H1 (cell line): ENCODE results near the gene C20orf173. TPM values are rescaled to one million over a fixed set of nuclear protein-coding genes. Genes with fewer than 3 reads are reported as not detected.

ENCODE experiments used
- CTCF ChIA-PET: fragments of 300-600 bp; sonication (Branson Sonifier 250); formaldehyde crosslinking; loops from one replicate; lab custom pipeline; 2021; ENCODE audit not compliant: partially characterized antibody; lab: Charles Lee
- POLR2A ChIA-PET: fragments of 300-600 bp; sonication (Branson Sonifier 250); formaldehyde crosslinking; loops from one replicate; lab custom pipeline; 2021; ENCODE audit warnings: inconsistent platforms; ENCODE audit not compliant: partially characterized antibody; lab: Charles Lee
- DNase-seq, 2 experiments: peaks; one replicate each; pipeline versions ENCODE4 v3.0.0 to v3.0.0-alpha.2; 2010 to 2022; ENCODE audit warnings: low spot score in 2 of 2, low read depth in 1 of 2, mixed read lengths in 1 of 2
- FAIRE-seq: peaks from 2 replicates; lab custom pipeline; 2011; peaks lifted over from hg19 to GRCh38; lab: Jason Lieb, UNC
- H2AFZ ChIP-seq: 2 replicates; pipeline ENCODE4 v1.8.1; 2012; ENCODE audit warnings: low read length, inconsistent platforms
- H2AK5ac ChIP-seq: 2 replicates; pipeline ENCODE4 v1.6.1; 2013; ENCODE audit warnings: low read depth, low read length
- H2BK120ac ChIP-seq: replicated peaks from 2 replicates; pipeline ENCODE3; 2013; ENCODE audit warnings: low read depth, low read length, inconsistent platforms
- H2BK12ac ChIP-seq: 2 replicates; pipeline ENCODE4 v1.6.1; 2013; ENCODE audit warnings: low read depth, low read length
- H2BK15ac ChIP-seq: 2 replicates; pipeline ENCODE4 v1.6.1; 2013; ENCODE audit warnings: low read length
- H2BK20ac ChIP-seq: 2 replicates; pipeline ENCODE4 v1.6.1; 2013; ENCODE audit warnings: low read length
- H2BK5ac ChIP-seq: 2 replicates; pipeline ENCODE4 v1.6.1; 2013; ENCODE audit warnings: low read depth, low read length
- H3K14ac ChIP-seq: 2 replicates; pipeline ENCODE4 v1.6.1; 2013; ENCODE audit warnings: inconsistent platforms; ENCODE audit not compliant: insufficient read length
- H3K18ac ChIP-seq: 2 replicates; pipeline ENCODE4 v1.6.1; 2013; ENCODE audit warnings: low read length; ENCODE audit errors: extremely low read depth
- H3K23ac ChIP-seq: 2 replicates; pipeline ENCODE4 v1.6.1; 2013; ENCODE audit warnings: inconsistent platforms; ENCODE audit not compliant: insufficient read length
- H3K23me2 ChIP-seq: 2 replicates; pipeline ENCODE4 v1.6.1; 2013; ENCODE audit warnings: low read depth, low read length
- H3K27ac ChIP-seq: 2 replicates; pipeline ENCODE4 v1.6.1; 2011; ENCODE audit warnings: low read depth, low read length, inconsistent platforms
- H3K27me3 ChIP-seq, 4 experiments: replicated peaks in 1 of 4; 1 replicate in 1 of 4; 2 replicates in 3 of 4; pipeline versions ENCODE4 v1.6.1 to v1.8.1; 2011 to 2013; ENCODE audit warnings: low read length in 3 of 4, mild to moderate bottlenecking in 3 of 4, inconsistent platforms in 2 of 4, mixed read lengths in 2 of 4, moderate library complexity in 1 of 4; ENCODE audit not compliant: control insufficient read depth in 3 of 4, insufficient read depth in 3 of 4; ENCODE audit errors: extremely low read depth in 1 of 4
- H3K36me3 ChIP-seq, 4 experiments: 2 replicates each; pipeline versions ENCODE4 v1.6.1 to v1.8.1; 2011 to 2013; ENCODE audit warnings: mild to moderate bottlenecking in 4 of 4, low read length in 3 of 4, moderate library complexity in 2 of 4, control low read depth in 1 of 4, inconsistent platforms in 1 of 4; ENCODE audit not compliant: insufficient read depth in 4 of 4, control insufficient read depth in 2 of 4
- H3K4ac ChIP-seq: replicated peaks from 2 replicates; pipeline ENCODE3; 2013; ENCODE audit warnings: low read length, low read depth, mixed read lengths, inconsistent platforms; ENCODE audit not compliant: insufficient read length
- H3K4me1 ChIP-seq, 4 experiments: replicated peaks in 1 of 4; 1 replicate in 1 of 4; 2 replicates in 3 of 4; pipeline versions ENCODE4 v1.6.1 to v1.8.1; 2011 to 2013; ENCODE audit warnings: low read length in 3 of 4, inconsistent platforms in 2 of 4, mixed read lengths in 1 of 4; ENCODE audit not compliant: insufficient read depth in 4 of 4, control insufficient read depth in 3 of 4
- H3K4me2 ChIP-seq, 2 experiments: 2 replicates each; pipeline versions ENCODE4 v1.6.1 to v1.8.1; 2011 to 2013; ENCODE audit warnings: low read depth in 2 of 2, low read length in 2 of 2, control low read depth in 1 of 2, inconsistent platforms in 1 of 2, mild to moderate bottlenecking in 1 of 2; ENCODE audit not compliant: insufficient read depth in 1 of 2
- H3K4me3 ChIP-seq, 4 experiments: fragments of 200-600, 300-600 bp in 1 of 4; sonication (generic), shearing (Covaris generic), sonication (Bioruptor Twin) in 1 of 4; 2 replicates each; pipeline versions ENCODE4 v1.5.1 to v1.8.1; 2011 to 2016; ENCODE audit warnings: low read length in 4 of 4, low read depth in 3 of 4, control low read depth in 2 of 4, inconsistent platforms in 2 of 4, mild to moderate bottlenecking in 2 of 4, mixed read lengths in 1 of 4, moderate library complexity in 1 of 4; ENCODE audit not compliant: insufficient read depth in 2 of 4; ENCODE audit errors: extremely low read depth in 1 of 4
- H3K56ac ChIP-seq: replicated peaks from 2 replicates; pipeline ENCODE3; 2013; ENCODE audit warnings: low read depth, mild to moderate bottlenecking, mixed read lengths, low read length, inconsistent platforms; ENCODE audit not compliant: insufficient read length
- H3K79me1 ChIP-seq: 2 replicates; pipeline ENCODE4 v1.6.1; 2013; ENCODE audit warnings: low read depth, low read length, control low read depth
- H3K79me2 ChIP-seq, 2 experiments: 2 replicates each; pipeline versions ENCODE4 v1.6.1 to v1.8.1; 2012 to 2013; ENCODE audit warnings: low read length in 2 of 2, mild to moderate bottlenecking in 2 of 2, inconsistent platforms in 1 of 2; ENCODE audit not compliant: insufficient read depth in 2 of 2, control insufficient read depth in 1 of 2
- H3K9ac ChIP-seq, 4 experiments: replicated peaks in 1 of 4; 1 replicate in 1 of 4; 2 replicates in 3 of 4; pipeline versions ENCODE4 v1.6.1 to v1.8.1; 2011 to 2013; ENCODE audit warnings: low read depth in 3 of 4, low read length in 3 of 4, control low read depth in 2 of 4, mild to moderate bottlenecking in 2 of 4, moderate library complexity in 2 of 4, inconsistent platforms in 1 of 4; ENCODE audit errors: extremely low read depth in 1 of 4
- H3K9me3 ChIP-seq, 2 experiments: 2 replicates each; pipeline versions ENCODE4 v1.6.1 to v1.8.1; 2012 to 2013; ENCODE audit warnings: mild to moderate bottlenecking in 2 of 2, moderate library complexity in 2 of 2, control low read depth in 1 of 2, inconsistent platforms in 1 of 2, low read depth in 1 of 2, low read length in 1 of 2, mixed read lengths in 1 of 2; ENCODE audit not compliant: insufficient read depth in 2 of 2
- H4K20me1 ChIP-seq, 2 experiments: replicated peaks in 1 of 2; 2 replicates each; pipeline versions ENCODE3 to v1.8.1; 2011 to 2013; ENCODE audit warnings: inconsistent platforms in 2 of 2, low read length in 2 of 2, mild to moderate bottlenecking in 1 of 2; ENCODE audit not compliant: insufficient read depth in 2 of 2, control insufficient read depth in 1 of 2
- H4K5ac ChIP-seq: 2 replicates; pipeline ENCODE4 v1.6.1; 2013; ENCODE audit warnings: low read length, low read depth, mixed read lengths, inconsistent platforms; ENCODE audit not compliant: insufficient read length
- H4K8ac ChIP-seq: 2 replicates; pipeline ENCODE4 v1.8.0; 2013; ENCODE audit warnings: mild to moderate bottlenecking, moderate library complexity, low read length, inconsistent platforms; ENCODE audit not compliant: insufficient read depth; ENCODE audit errors: extremely low read depth
- H4K91ac ChIP-seq: replicated peaks from 2 replicates; pipeline ENCODE3; 2013; ENCODE audit warnings: low read length, mixed read lengths, inconsistent platforms; ENCODE audit not compliant: insufficient read length
- HDAC2 ChIP-seq, 2 experiments: fragments of 300-600 bp in 1 of 2; sonication (generic) in 1 of 2; IDR thresholded peaks; 2 replicates each; pipeline ENCODE4 v1.6.1; 2011 to 2012; ENCODE audit warnings: low read depth in 2 of 2, low read length in 2 of 2, mild to moderate bottlenecking in 2 of 2, moderate library complexity in 2 of 2, borderline replicate concordance in 1 of 2, inconsistent platforms in 1 of 2
- RXRA ChIP-seq: IDR thresholded peaks from 2 replicates; pipeline ENCODE4 v1.6.1; 2011; ENCODE audit warnings: low read depth, mild to moderate bottlenecking, low read length, moderate library complexity; ENCODE audit not compliant: insufficient read depth
- SIN3A ChIP-seq, 2 experiments: IDR thresholded peaks in 1 of 2; conservative IDR thresholded peaks in 1 of 2; 2 replicates each; pipeline ENCODE4 v1.6.1; 2011 to 2012; ENCODE audit warnings: low read length in 2 of 2, improper control_type of control experiment in 1 of 2, low read depth in 1 of 2, mild to moderate bottlenecking in 1 of 2
- TAF7 ChIP-seq: optimal IDR thresholded peaks from 2 replicates; pipeline ENCODE3; 2011; ENCODE audit warnings: low read depth, mild to moderate bottlenecking, inconsistent platforms, low read length, moderate library complexity, borderline replicate concordance
- WGBS, 2 experiments: shearing (Covaris generic) in 1 of 2; methylation state at CpG; one replicate each; pipeline versions ENCODE4 v1.1.6 to v1.1.7; 2013 to 2015; ENCODE audit warnings: low lambda C conversion rate in 2 of 2, mixed read lengths in 2 of 2, inconsistent platforms in 1 of 2, low coverage in 1 of 2, missing lambda C conversion rate in 1 of 2; ENCODE audit not compliant: insufficient replicate concordance in 2 of 2, insufficient coverage in 1 of 2, insufficient read length in 1 of 2; ENCODE audit errors: extremely low coverage in 1 of 2, missing lambda C conversion rate in 1 of 2; 5-methylcytosine and 5-hydroxymethylcytosine counted together
- polyA plus RNA-seq, 7 experiments: library from polyadenylated mRNA; depleted of rRNA in 3 of 7; stranded (reverse) in 5 of 7; unstranded in 2 of 7; fragments of >200 nt in 5 of 7; fragments of 200-250 nt in 2 of 7; gene quantifications; 1 replicate in 5 of 7; 2 replicates in 1 of 7; 4 replicates in 1 of 7; pipeline versions ENCODE4 v1.2.1 to v1.2.3, GENCODE V29; 2011 to 2013; ENCODE audit warnings: missing spikeins in 2 of 7, mixed read lengths in 2 of 7
- total RNA-seq: library from RNA; stranded (reverse); fragmentation: NEBNext Ultra II Directional; extraction: Animal tissue kit (Norgen Biotek cat#: 25700); gene quantifications from 2 replicates; pipeline ENCODE4 v1.2.1, GENCODE V29; 2021

The C20orf173 gene
- total and polyA plus RNA-seq, 2 of the 8 experiments (the other 6 are each of a cell fraction or from before 2014, with no cell fraction given) = not detected

GRCh38 chr20:35490736-35491181 is 38.7 kb downstream of the C20orf173 start:
- Histone ChIP-seq H3K4me3 (no peak overlapping the region), H3K27me3 (no peaks in the 10 kb centered on the region), H3K23me2 (no peaks in the 10 kb centered on the region), H3K36me3 (peaks cover 20 to 49% (median 37%) of the 10 kb centered on the region in 4 experiments), H2BK20ac (no peak overlapping the region), H4K91ac (no peak overlapping the region), H4K5ac (no peak overlapping the region), H3K9ac (no peak overlapping the region), H3K18ac (no peak overlapping the region), H2BK120ac (no peak overlapping the region), H3K9me3 (no peaks in the 10 kb centered on the region), H3K79me1 (no peaks in the 10 kb centered on the region), H2AK5ac (no peak overlapping the region), H3K4ac (no peak overlapping the region), H4K20me1 (peaks cover 0 to under 1% of the 10 kb centered on the region in 2 experiments), H4K8ac (no peak overlapping the region), H2BK15ac (no peak overlapping the region), H3K79me2 (no peaks in the 10 kb centered on the region), H3K14ac (no peak overlapping the region), H3K56ac (no peak overlapping the region), H2BK12ac (no peak overlapping the region), H3K4me2 (no peak overlapping the region), H3K4me1 (no peaks in the 10 kb centered on the region), H2AFZ (no peak overlapping the region), H3K27ac (no peak overlapping the region), H2BK5ac (no peak overlapping the region), H3K23ac (no peak overlapping the region)
- no peak for TF ChIP-seq TAF7
- no peak for TF ChIP-seq RXRA
- no peak for TF ChIP-seq SIN3A (conservative IDR thresholded peaks at IDR 0.05 in 1 of 2, IDR thresholded peaks at IDR 0.05 in 1 of 2; ENCODE audit: low read depth in 1 of 2, low read length in 2 of 2)
- no peak for TF ChIP-seq HDAC2 (IDR thresholded peaks at IDR 0.05; ENCODE audit: borderline replicate concordance in 1 of 2, low read depth in 2 of 2, low read length in 2 of 2)
- ChIA-PET CTCF (interaction anchor here (1.0 to 1.7 kb wide), 3 partner anchors 9 to 16 kb away, joined by 3 to 10 read pairs (median 4); no protein-coding TSS in a partner anchor), POLR2A (interaction anchor here (1.0 to 1.5 kb wide), 2 partner anchors 11 to 51 kb away, joined by 3 read pairs; no protein-coding TSS in a partner anchor)
- WGBS, 2 experiments = 97% methylated on average over 6 of the region's 6 CpGs; no CpG with 5 or more reads in 1 of the 2 experiments
- FAIRE-seq = no peak
- no peak for DNase-seq
